ENCODE results near the gene TNS1.
A peak's percentile ranks its signal among the peaks of the same experiment; 100 is the strongest.

TNS1 gene

GRCh38 chr2:217932803-217933616 lies 69.8 kb downstream of the TNS1 start:
- H2AFZ ChIP-seq, result no peak overlapping the region
- H3K27ac ChIP-seq, result peak overlapping the region; percentile 55
- H3K79me2 ChIP-seq, result peaks cover 92% of the 10 kb centered on the region
- H3K4me2 ChIP-seq (ENCODE audit: low read length), result no peak overlapping the region
- H3K4me1 ChIP-seq, result peaks cover 52% of the 10 kb centered on the region
- H3K4me3 ChIP-seq (ENCODE audit: low read depth, low read length), result no peak overlapping the region
- H3K27me3 ChIP-seq (ENCODE audit: control insufficient read depth, insufficient read depth, low read length), result no peaks in the 10 kb centered on the region
- no peaks in the 10 kb centered on the region for H3K9me3 ChIP-seq (ENCODE audit: control insufficient read depth, low read length)
- H3K36me3 ChIP-seq (ENCODE audit: control insufficient read depth, insufficient read depth, low read length), result no peaks in the 10 kb centered on the region
- no peak overlapping the region for H3K9ac ChIP-seq
- no peak for TF ChIP-seq CTCF (IDR thresholded peaks at IDR 0.05)

DNA sequence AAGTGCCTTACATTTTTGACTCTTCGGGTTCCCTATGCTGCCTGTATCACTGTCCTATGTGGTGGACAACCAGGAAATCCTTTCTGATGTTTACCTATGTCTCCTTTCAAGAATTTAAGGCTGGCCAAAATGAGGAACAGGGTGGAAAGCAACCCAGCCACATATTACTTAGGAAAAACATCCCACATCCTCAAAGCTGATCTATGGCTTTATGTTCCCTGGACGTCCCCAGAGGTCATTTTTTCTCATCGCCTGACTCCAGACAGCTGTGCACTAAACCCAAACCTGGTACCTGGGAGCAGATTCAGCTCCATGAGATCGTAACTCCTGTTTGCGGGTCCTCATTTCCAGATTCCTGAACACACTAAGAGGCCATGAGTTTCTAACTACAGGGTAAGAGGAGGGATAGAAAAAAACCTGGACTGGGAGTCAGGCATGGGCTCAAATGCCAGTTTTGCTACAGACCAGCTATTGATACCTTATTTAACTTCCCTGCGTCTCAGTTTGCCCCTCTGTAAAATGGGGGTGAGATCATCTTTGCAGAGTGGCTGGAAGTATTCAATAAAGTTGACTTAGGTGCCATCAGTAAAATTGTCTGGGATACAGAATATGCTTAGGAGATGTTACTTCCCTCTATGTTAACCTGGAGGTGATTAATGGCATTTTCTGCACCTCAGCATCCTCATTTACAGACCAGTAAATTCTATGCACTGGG lies 70.8 kb downstream of the TNS1 start:
- H3K4me1 ChIP-seq, result peaks cover 49% of the 10 kb centered on the region

GRCh38 chr2:217930761-217931563 lies 71.8 kb downstream of the TNS1 start:
- no peaks in the 10 kb centered on the region for H3K36me3 ChIP-seq (ENCODE audit: control insufficient read depth, insufficient read depth, low read length)
- peak overlapping the region; percentile 36 for H3K27ac ChIP-seq
- peaks cover 93% of the 10 kb centered on the region for H3K79me2 ChIP-seq
- no peak overlapping the region for H2AFZ ChIP-seq
- H3K9me3 ChIP-seq (ENCODE audit: control insufficient read depth, low read length), result no peaks in the 10 kb centered on the region
- no peaks in the 10 kb centered on the region for H3K27me3 ChIP-seq (ENCODE audit: control insufficient read depth, insufficient read depth, low read length)
- peaks cover 44% of the 10 kb centered on the region for H3K4me1 ChIP-seq
- H3K9ac ChIP-seq, result no peak overlapping the region
- H3K4me2 ChIP-seq (ENCODE audit: low read length), result no peak overlapping the region
- no peak overlapping the region for H3K4me3 ChIP-seq (ENCODE audit: low read depth, low read length)
- TF ChIP-seq CTCF (IDR thresholded peaks at IDR 0.05), result no peak

More for the DNA sequence above, 70.8 kb downstream of the TNS1 start:
- Histone ChIP-seq H3K27ac (peak overlapping the region; percentile 55), H3K36me3 (ENCODE audit: control insufficient read depth, insufficient read depth, low read length) (no peaks in the 10 kb centered on the region), H3K9me3 (ENCODE audit: control insufficient read depth, low read length) (no peaks in the 10 kb centered on the region), H3K79me2 (peaks cover 93% of the 10 kb centered on the region), H2AFZ (no peak overlapping the region), H3K27me3 (ENCODE audit: control insufficient read depth, insufficient read depth, low read length) (no peaks in the 10 kb centered on the region), H3K4me3 (ENCODE audit: low read depth, low read length) (no peak overlapping the region), H3K4me2 (ENCODE audit: low read length) (no peak overlapping the region), H3K9ac (no peak overlapping the region)
- no peak for TF ChIP-seq CTCF (IDR thresholded peaks at IDR 0.05)

GRCh38 chr2:217929757-217930707 lies 72.8 kb downstream of the TNS1 start:
- Histone ChIP-seq H3K79me2 (peaks cover 91% of the 10 kb centered on the region), H3K27me3 (ENCODE audit: control insufficient read depth, insufficient read depth, low read length) (no peaks in the 10 kb centered on the region), H3K4me2 (ENCODE audit: low read length) (no peak overlapping the region), H3K9me3 (ENCODE audit: control insufficient read depth, low read length) (no peaks in the 10 kb centered on the region), H3K9ac (no peak overlapping the region), H2AFZ (no peak overlapping the region), H3K4me1 (peaks cover 43% of the 10 kb centered on the region), H3K36me3 (ENCODE audit: control insufficient read depth, insufficient read depth, low read length) (no peaks in the 10 kb centered on the region), H3K4me3 (ENCODE audit: low read depth, low read length) (no peak overlapping the region), H3K27ac (peak overlapping the region; percentile 36)
- no peak for TF ChIP-seq CTCF (IDR thresholded peaks at IDR 0.05)
